Measurements from ENCODE around the gene SDR39U1.
"Not testable (repeated sequence)": the region's sequence is repeated elsewhere in the genome, so short reads cannot be mapped to it uniquely, and the experiment has no call there.

DNA sequence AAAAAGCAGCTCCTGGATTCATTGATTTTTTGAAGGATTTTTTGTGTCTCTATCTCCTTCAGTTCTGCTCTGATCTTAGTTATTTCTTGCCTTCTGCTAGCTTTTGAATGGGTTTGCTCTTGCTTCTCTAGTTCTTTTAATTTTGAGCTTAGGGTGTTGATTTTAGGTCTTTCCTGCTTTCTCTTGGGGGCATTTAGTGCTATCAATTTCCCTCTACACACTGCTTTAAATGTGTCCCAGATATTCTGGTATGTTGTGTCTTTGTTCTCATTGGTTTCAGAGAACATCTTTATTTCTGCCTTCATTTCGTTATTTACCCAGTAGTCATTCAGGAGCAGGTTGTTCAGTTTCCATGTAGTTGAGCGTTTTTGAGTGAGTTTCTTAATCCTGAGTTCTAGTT is 8.3 kb upstream of the SDR39U1 start:
- TF ChIP-seq, protein P1, sequence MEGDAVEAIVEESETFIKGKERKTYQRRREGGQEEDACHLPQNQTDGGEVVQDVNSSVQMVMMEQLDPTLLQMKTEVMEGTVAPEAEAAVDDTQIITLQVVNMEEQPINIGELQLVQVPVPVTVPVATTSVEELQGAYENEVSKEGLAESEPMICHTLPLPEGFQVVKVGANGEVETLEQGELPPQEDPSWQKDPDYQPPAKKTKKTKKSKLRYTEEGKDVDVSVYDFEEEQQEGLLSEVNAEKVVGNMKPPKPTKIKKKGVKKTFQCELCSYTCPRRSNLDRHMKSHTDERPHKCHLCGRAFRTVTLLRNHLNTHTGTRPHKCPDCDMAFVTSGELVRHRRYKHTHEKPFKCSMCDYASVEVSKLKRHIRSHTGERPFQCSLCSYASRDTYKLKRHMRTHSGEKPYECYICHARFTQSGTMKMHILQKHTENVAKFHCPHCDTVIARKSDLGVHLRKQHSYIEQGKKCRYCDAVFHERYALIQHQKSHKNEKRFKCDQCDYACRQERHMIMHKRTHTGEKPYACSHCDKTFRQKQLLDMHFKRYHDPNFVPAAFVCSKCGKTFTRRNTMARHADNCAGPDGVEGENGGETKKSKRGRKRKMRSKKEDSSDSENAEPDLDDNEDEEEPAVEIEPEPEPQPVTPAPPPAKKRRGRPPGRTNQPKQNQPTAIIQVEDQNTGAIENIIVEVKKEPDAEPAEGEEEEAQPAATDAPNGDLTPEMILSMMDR (IDR thresholded peaks at IDR 0.05; ENCODE audit: low read depth, low read length), result not testable (repeated sequence)
- not testable (repeated sequence) for TF ChIP-seq EZH2phosphoT487 (IDR thresholded peaks at IDR 0.05; ENCODE audit: low read depth)
